AG04449 (cell line): ENCODE data around the gene GDF9.

Source experiments
- CTCF ChIA-PET: fragments of 350-600 bp; formaldehyde crosslinking; extraction: SDS; loops from one replicate; lab custom pipeline; 2021; ENCODE audit warnings: antibody characterized with exemption; lab: Yijun Ruan, JAX
- POLR2A ChIA-PET: fragments of 400-600, 350-600 bp; formaldehyde crosslinking; extraction: SDS; loops from one replicate; lab custom pipeline; 2020; ENCODE audit warnings: antibody characterized with exemption, inconsistent platforms; lab: Yijun Ruan, JAX
- DNase-seq: peaks from one replicate; pipeline ENCODE4 v3.0.0-alpha.2; 2010; ENCODE audit warnings: low read depth, low spot score
- H3K4me3 ChIP-seq: 2 replicates; pipeline ENCODE4 v1.5.1; 2011; ENCODE audit warnings: low read depth, mild to moderate bottlenecking, control low read depth, low read length
- CTCF ChIP-seq: IDR thresholded peaks from one replicate; pipeline ENCODE4 v1.5.1; 2011; ENCODE audit warnings: mild to moderate bottlenecking, moderate library complexity, low read length, control low read depth, inconsistent platforms; ENCODE audit not compliant: insufficient read depth; ENCODE audit errors: missing control alignments

GDF9 gene

GRCh38 chr5:132877466-132877865, 11.2 kb upstream of the GDF9 start:
- DNase-seq, result no peak
- no peak for TF ChIP-seq CTCF
- ChIA-PET POLR2A (interaction anchor here (0.6 to 0.7 kb wide), 2 partner anchors 12 to 478 kb away, joined by 3 read pairs; no protein-coding TSS in a partner anchor), CTCF (interaction anchor here (0.6 to 2.4 kb wide), 8 partner anchors 11 to 491 kb away, joined by 3 to 19 read pairs (median 4); partner anchors contain the start of genes GDF9, SHROOM1 and UQCRQ)
- no peak overlapping the region for H3K4me3 ChIP-seq

- TF ChIP-seq CTCF, result no peak
- CTCF ChIA-PET, result interaction anchor here (1.1 to 2.4 kb wide), 7 partner anchors 10 to 490 kb away, joined by 3 to 19 read pairs (median 6); partner anchors contain the start of genes GDF9, SHROOM1 and UQCRQ
- peak; percentile 28 for DNase-seq
- H3K4me3 ChIP-seq, result no peak overlapping the region
- POLR2A ChIA-PET, result no interaction called here
These were observed 9.9 kb upstream of the GDF9 start for GRCh38 chr5:132876020-132876759.

- ChIA-PET CTCF (interaction anchor here (0.9 to 2.2 kb wide), 4 partner anchors 8 to 488 kb away, joined by 3 to 6 read pairs (median 6); no protein-coding TSS in a partner anchor), POLR2A (no interaction called here)
- no peak overlapping the region for H3K4me3 ChIP-seq
- no peak for DNase-seq
- TF ChIP-seq CTCF, result no peak
These were observed 7.6 kb upstream of the GDF9 start for GRCh38 chr5:132873930-132874271.

- no peak for TF ChIP-seq CTCF
- POLR2A ChIA-PET, result no interaction called here
- CTCF ChIA-PET, result interaction anchor here (0.9 to 3.4 kb wide), 4 partner anchors 9 to 487 kb away, joined by 3 to 25 read pairs (median 8); no protein-coding TSS in a partner anchor
- DNase-seq, result no peak
- no peak within 1 kb of the TSS for H3K4me3 ChIP-seq
These were observed 7.1 kb upstream of the GDF9 start, which contains the start of gene LEAP2 for GRCh38 chr5:132873119-132873929. TSS of gene LEAP2 (plus strand) at chr5:132873668. CDS start at chr5:132873695, 27 bp downstream.

- DNase-seq, result no peak
- POLR2A ChIA-PET, result no interaction called here
- no peak for TF ChIP-seq CTCF
- H3K4me3 ChIP-seq, result no peak overlapping the region
- CTCF ChIA-PET, result interaction anchor here (0.5 to 3.4 kb wide), 5 partner anchors 10 to 552 kb away, joined by 3 to 25 read pairs (median 6); no protein-coding TSS in a partner anchor
These were observed 6.5 kb upstream of the GDF9 start for GRCh38 chr5:132872788-132873118.
